A673 (cell line): ENCODE results near the gene LHFPL2.

Experiments used
- EZH2 ChIP-seq: fragments of 200-600 bp; sonication (generic); IDR thresholded peaks from 2 replicates; pipeline ENCODE4 v1.6.1; 2017; ENCODE audit warnings: borderline replicate concordance, low read depth, mild to moderate bottlenecking, mixed read lengths, antibody characterized with exemption, low read length; ENCODE audit not compliant: poor library complexity, severe bottlenecking
- TF ChIP-seq, protein P1 (sequence below): fragments of 300-800, 200-600 bp; sonication (generic); conservative IDR thresholded peaks from 2 replicates; pipeline ENCODE4 v1.5.1; 2017; ENCODE audit warnings: low read depth, mild to moderate bottlenecking, antibody characterized with exemption, low read length, moderate library complexity, mixed read lengths

DNA sequence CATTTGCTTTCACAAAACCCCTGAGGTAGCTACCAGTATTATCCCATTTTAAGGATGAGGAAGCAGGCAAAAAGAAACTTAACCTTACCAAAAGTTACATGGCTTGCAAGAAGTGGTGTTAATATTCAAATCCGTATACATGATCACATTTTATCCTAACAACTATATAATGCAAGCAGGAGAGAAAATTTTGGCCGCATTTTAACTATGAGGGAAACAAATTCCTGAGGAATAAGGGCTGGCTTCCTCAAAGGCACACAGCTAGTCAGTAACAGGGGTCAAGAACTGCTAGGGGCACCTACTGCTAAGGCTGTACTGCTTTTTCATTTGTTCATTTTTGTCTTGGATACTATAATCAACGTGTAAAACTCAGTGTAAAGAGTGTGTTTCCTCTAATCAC lies 81.0 kb downstream of the LHFPL2 start:
- TF ChIP-seq, protein P1, sequence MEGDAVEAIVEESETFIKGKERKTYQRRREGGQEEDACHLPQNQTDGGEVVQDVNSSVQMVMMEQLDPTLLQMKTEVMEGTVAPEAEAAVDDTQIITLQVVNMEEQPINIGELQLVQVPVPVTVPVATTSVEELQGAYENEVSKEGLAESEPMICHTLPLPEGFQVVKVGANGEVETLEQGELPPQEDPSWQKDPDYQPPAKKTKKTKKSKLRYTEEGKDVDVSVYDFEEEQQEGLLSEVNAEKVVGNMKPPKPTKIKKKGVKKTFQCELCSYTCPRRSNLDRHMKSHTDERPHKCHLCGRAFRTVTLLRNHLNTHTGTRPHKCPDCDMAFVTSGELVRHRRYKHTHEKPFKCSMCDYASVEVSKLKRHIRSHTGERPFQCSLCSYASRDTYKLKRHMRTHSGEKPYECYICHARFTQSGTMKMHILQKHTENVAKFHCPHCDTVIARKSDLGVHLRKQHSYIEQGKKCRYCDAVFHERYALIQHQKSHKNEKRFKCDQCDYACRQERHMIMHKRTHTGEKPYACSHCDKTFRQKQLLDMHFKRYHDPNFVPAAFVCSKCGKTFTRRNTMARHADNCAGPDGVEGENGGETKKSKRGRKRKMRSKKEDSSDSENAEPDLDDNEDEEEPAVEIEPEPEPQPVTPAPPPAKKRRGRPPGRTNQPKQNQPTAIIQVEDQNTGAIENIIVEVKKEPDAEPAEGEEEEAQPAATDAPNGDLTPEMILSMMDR = no peak
- no peak for TF ChIP-seq EZH2
